ENCODE measurements around the gene SLC9A9.

Gene SLC9A9

DNA sequence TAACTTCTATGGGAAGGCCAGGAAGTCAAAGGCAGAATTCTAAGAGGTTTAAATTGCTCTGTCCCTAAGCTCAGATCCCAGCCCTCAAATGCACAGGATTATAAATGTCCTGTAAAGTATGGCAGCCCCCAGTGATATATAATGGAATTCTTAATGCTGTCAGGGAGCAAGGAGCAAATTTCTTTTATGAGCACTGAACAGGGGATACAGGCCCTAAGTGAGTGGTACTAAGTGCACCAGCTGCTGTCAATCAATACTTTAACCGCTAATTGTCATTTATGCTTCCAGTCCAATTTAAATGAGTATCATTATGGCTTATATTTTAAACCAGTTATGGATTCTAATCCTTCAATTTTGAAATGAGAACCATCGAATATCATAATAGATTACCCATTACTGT is 4.7 kb downstream of the SLC9A9 start:
- DNase-seq (ENCODE audit: low spot score): no peak

DNA sequence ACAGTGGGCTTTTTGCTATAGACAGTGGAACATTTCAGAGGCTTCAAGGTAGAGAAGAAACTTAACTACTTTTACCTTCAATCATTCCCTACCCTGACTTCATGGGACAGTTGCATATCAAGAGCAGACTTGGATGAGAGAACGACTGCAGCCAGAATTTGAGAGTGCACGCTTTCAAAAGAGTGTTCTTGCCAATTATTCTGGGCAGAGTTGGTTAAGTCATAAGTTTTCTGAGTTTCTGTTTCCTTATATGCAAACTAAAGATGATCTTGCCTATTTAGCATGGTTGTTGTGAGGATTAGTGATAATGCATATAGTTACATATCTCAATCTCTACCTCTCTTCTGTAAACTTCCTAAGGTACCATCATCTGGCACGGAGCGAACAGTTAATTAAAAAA is 7.6 kb downstream of the SLC9A9 start:
- DNase-seq (ENCODE audit: low spot score): no peak

DNA sequence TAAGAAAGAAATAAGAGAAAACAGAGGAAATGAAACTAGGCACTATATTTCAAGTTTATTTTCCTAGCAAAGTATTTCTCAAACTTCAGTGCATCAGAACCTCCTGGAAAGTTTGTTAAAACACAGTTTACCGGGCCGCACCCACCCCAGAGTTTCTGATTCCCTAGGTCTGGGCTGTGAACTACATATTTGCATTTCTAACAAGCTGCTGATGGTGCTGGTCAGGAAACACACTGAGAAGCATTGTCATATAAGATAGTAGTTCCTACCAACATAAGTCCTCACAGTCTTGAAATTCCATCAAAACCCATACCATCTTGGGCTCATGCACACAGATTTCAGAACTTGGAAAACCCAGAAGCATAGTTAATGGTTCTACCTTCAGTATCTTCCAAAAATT is 8.3 kb downstream of the SLC9A9 start:
- no peak for DNase-seq (ENCODE audit: low spot score)

- no peak for DNase-seq (ENCODE audit: low spot score)
Measured at GRCh38 chr3:143837076-143837475, 11.2 kb downstream of the SLC9A9 start.

DNA sequence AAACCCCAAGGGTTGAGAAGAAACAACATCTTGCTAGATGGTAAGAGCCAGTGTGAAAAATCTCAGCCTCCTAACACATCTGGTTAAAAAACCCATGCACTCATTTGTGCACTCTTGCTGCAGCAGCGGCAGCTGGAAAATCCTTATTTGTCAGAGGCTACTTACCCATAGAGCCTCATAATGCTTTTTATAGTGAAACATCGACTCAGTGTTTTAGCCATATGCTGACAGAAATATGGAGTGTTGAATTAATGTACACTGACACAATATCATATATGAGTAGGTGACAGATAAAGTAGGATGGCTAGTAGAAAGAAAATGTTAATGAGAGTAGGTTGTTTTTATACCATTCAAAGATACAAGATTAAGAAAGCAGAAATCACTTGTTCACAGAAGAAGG is 13.0 kb downstream of the SLC9A9 start:
- DNase-seq (ENCODE audit: low spot score): no peak

DNA sequence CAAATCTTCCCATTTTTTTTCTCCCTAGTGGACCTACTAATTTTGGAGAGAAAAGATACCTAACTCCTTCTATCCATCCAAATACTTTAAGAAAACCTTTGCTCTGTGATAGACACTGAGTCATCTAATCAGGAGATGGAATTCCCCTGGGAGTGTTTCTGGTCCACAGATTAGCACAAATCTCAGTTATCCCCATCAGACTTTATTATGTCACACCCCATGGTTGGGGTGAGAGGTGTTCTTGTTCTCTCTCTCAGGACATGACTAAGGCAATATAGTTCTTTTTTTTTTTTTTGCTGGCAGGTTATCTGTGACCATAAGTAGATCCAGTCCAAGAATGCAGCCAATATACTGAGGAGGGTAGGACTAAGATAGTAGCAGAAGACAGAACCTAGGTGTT is 15.8 kb downstream of the SLC9A9 start:
- DNase-seq (ENCODE audit: low spot score): no peak

DNA sequence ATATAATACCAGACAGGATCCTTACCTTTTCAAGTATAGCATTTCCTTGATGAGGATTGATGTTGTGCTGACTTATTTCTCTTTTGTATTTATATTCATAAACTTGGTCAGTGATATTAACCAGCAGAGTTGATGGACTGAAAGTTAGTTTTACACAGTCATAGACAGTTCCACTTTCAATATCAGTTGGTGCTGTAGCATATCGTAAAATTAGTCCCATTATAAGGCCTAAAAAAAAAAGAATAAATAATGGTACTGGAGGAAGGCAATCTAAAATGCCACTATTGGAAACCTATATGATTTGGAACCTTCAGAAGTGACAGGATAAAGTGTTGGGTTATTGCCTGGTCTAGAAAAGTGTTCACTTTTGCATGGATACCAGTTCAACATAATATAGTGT is 16.3 kb downstream of the SLC9A9 start:
- DNase-seq (ENCODE audit: low spot score): no peak

- no peak for DNase-seq (ENCODE audit: low spot score)
Measured at GRCh38 chr3:143831208-143831607, 17.1 kb downstream of the SLC9A9 start.

GRCh38 chr3:143830786-143831185 is 17.5 kb downstream of the SLC9A9 start:
- DNase-seq (ENCODE audit: low spot score): no peak

- DNase-seq (ENCODE audit: low spot score): no peak
Measured at GRCh38 chr3:143830063-143830462, 18.2 kb downstream of the SLC9A9 start.

- no peak for DNase-seq (ENCODE audit: low spot score)
Measured at GRCh38 chr3:143827425-143827824, 20.8 kb downstream of the SLC9A9 start.

DNA sequence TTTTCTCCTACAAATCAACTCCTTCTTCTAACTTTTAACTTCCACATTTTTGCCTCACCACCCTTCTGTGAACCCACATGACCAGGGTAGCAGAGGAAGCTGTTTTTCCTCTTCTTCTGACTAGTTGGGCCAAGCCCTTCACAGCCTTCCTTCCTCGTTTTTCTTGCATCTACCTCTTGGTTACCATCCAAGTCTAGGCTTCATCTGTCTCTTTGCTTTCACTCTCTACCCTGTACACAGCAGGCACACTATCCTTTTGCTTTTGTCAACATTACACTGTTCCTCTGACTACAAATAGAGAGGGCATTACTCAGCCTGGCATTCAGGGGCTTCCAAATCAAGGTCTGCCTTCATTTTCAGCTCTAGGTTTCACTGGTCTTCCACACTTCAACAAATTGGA is 22.0 kb downstream of the SLC9A9 start:
- no peak for DNase-seq (ENCODE audit: low spot score)

GRCh38 chr3:143825513-143825912 is 22.8 kb downstream of the SLC9A9 start:
- no peak for DNase-seq (ENCODE audit: low spot score)

GRCh38 chr3:143824735-143825385 is 23.4 kb downstream of the SLC9A9 start:
- DNase-seq (ENCODE audit: low spot score): no peak

GRCh38 chr3:143822798-143823197 is 25.5 kb downstream of the SLC9A9 start:
- no peak for DNase-seq (ENCODE audit: low spot score)

DNA sequence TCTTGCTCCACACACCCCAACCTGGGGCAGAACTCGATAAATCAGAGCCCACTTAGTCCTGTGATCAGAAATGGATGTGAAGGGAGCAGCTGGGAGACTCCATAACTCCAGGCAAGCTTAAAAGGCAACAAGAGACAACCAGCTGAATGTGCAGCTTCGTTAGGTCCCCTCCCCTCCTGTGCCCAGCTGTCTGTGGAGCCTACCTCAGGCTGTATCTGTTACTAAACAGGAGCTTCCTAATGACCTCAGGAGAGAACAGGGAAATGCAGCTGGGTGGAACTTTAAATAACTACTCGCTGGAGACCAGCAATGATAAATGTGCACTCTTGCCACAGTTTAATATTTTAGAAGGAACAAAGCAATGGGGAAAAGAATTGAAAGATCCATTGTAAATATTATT is 25.9 kb downstream of the SLC9A9 start:
- DNase-seq (ENCODE audit: low spot score): no peak

- DNase-seq (ENCODE audit: low spot score): no peak
Measured at GRCh38 chr3:143821862-143822261, 26.4 kb downstream of the SLC9A9 start.

DNA sequence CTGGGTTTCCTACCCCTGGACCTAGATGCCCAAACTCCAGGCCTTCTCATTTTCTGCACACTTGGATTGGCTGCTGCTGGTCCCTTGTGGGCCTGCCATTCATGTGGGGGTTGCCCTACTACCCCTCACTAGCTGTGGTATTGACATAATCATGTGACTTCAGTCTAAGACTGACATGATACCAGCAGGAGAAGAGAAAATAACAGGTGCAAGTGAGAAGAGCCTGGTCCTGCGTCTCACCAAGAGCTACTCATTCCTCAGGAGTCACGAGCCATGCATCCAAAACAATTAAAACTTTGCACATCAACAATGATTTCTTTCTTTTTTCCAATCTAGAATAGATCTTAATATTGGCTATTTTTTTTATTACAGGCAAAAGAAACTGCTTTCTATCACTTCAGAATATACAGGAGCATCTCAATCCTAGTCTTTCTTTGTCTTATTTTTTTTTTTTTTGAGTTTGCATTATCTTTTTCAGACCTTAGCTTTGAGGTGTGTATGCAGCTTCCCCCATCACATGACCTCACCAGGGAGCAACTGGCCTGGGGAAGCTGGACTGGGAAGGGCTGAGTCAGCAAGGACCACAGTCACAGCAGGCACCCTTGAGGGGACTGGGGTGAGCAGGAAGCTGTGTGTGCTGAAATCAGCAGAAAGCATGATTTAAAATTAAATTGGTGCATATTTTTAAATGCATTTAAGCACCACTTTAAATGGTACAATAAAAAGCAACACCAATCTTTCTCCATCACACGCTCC is 27.6 kb downstream of the SLC9A9 start:
- DNase-seq (ENCODE audit: low spot score): no peak

DNA sequence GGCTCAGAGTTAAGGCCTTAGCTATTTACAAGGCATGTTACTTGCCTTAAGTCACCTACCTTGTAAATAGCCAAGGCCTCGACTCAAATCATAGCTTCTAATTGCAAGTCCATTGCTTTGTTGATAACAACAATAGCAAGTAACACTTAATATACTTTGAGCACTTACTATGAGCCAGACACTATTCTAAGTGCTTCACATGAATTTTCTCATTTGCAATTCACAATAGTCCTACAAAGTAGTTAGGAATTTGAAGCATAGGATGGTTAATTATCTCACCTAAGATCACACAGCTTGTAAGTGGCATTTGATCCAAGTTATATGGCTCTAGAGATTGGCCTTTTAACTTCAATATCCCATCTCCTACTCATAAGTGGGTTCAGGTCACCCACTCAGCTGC is 28.4 kb downstream of the SLC9A9 start:
- no peak for DNase-seq (ENCODE audit: low spot score)

DNA sequence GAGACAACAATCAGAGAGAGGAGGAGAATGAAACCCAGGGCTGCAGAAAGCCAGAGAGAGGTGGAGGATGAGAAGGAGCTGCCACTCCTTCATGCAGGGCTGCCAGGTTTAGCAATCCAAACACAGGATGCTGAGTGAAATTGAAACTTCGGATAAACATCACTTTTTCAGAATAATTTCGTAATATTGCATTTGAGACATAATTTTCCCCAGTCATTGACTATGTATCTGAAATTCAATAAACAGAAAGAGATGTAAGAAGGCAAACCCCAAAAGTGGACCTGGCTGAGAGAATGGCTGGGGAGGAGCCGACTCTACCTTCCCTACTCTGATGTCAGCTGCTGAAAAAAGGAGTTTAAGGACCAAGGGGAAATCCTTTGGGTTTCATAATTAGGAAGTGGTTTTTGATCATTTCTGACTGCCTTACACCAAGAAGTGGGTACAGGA is 33.8 kb downstream of the SLC9A9 start:
- no peak for DNase-seq (ENCODE audit: low spot score)

DNA sequence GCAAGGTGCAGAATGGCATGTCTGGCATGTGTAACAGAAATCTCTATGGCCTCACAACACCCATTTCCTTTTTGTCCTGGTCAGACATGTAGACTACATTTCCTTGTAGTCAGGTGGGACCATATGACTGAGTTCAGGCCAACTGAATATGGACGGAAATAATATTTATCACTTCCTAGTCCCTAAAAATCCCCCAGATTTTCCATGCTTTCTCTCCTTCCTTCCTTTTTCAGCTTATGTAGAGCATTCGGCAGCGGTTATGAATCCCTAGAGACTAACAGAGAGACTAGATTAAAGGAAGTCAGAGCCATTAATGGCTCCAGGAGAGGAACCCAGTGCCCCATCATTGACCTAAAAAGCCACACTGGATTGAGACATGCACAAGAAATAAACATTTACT is 35.8 kb downstream of the SLC9A9 start:
- no peak for DNase-seq (ENCODE audit: low spot score)

- no peak for DNase-seq (ENCODE audit: low spot score)
Measured at GRCh38 chr3:143811602-143812001, 36.7 kb downstream of the SLC9A9 start.

DNA sequence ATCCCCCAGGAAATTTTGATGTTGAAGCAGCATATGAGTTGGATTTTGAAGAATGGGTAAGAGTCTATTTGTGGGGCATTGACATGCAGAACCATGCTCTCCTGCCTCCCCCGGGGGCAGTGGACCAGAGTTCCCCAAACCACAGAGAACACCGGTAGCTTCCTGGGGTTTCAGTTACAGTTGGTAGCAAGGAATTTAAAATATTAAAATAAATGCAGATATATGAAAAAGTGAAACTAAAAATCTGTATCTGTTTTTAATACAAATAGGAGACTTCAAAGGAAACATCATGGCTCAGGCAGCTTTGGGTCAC is 37.4 kb downstream of the SLC9A9 start:
- no peak for DNase-seq (ENCODE audit: low spot score)

Measured in cerebellar cortex (tissue), 1 donor.